ENCODE data around the gene FGF18.

Gene FGF18

GRCh38 chr5:171432076-171432475, 12.6 kb downstream of the FGF18 start:
- DNase-seq (ENCODE audit: insufficient read length, low spot score) (no peak), FAIRE-seq (no peak)
- no peak for TF ChIP-seq CTCF (IDR thresholded peaks at IDR 0.05; ENCODE audit: insufficient read depth, missing control alignments)

- FAIRE-seq, result no peak
- TF ChIP-seq CTCF (IDR thresholded peaks at IDR 0.05; ENCODE audit: insufficient read depth, missing control alignments), result no peak
- DNase-seq (ENCODE audit: insufficient read length, low spot score), result no peak
Measured at GRCh38 chr5:171432583-171433351, 13.3 kb downstream of the FGF18 start.

- no peak for TF ChIP-seq CTCF (IDR thresholded peaks at IDR 0.05; ENCODE audit: insufficient read depth, missing control alignments)
- FAIRE-seq (no peak), DNase-seq (ENCODE audit: insufficient read length, low spot score) (no peak)
Measured at GRCh38 chr5:171433352-171433698, 13.9 kb downstream of the FGF18 start.

DNA sequence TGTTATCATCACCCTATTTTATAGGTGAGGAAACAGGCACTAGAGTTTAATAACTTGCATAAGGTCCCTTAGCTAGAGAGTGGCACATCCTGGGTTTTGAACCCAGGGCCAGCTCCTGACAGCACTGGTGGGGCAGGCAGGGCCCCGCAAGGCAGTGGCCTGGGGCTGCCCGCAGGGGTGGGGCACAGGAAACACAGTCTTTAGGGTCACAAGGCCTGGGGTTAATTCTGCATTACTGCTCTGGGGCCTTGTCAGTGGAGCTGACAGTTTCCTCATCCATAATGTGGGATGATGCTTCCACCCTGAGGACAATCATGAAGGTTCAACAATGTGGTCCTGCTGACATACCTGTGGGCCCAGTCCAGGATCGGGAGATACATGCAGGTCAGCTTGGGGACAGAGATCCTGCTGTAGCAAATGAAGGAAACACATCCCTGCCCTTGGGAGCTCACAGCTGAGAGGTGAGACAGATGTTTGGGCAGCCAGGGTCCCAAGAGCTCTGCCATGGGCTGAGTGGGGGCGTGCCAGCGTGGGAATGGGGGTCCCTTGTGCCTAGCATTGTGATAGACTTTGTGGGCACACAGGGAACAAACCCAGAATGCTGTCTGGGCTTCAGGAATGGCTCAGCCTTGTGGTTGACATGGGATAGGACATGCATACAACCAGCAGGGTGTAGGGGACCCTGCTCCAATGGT, 14.7 kb downstream of the FGF18 start:
- TF ChIP-seq CTCF (IDR thresholded peaks at IDR 0.05; ENCODE audit: insufficient read depth, missing control alignments), result no peak
- FAIRE-seq, result no peak
- DNase-seq (ENCODE audit: insufficient read length, low spot score), result no peak

GRCh38 chr5:171434874-171435273, 15.4 kb downstream of the FGF18 start:
- TF ChIP-seq CTCF (IDR thresholded peaks at IDR 0.05; ENCODE audit: insufficient read depth, missing control alignments), result no peak
- DNase-seq (ENCODE audit: insufficient read length, low spot score), result no peak
- no peak for FAIRE-seq

DNA sequence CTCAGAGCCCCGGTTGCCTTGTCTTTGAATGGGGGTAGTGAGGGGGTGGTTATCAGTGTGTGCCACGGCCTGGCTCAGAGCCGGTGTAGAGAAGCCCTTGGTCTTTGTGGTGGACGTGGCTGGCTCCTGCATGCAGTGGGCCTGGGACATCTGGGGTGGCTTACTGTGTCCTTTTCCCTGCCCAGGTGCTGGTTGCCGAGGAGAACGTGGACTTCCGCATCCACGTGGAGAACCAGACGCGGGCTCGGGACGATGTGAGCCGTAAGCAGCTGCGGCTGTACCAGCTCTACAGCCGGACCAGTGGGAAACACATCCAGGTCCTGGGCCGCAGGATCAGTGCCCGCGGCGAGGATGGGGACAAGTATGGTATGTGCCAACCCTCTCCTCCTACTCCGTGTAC, 16.5 kb downstream of the FGF18 start:
- FAIRE-seq, result no peak
- TF ChIP-seq CTCF (IDR thresholded peaks at IDR 0.05; ENCODE audit: insufficient read depth, missing control alignments), result no peak
- DNase-seq (ENCODE audit: insufficient read length, low spot score), result no peak

GRCh38 chr5:171436804-171437285, 17.4 kb downstream of the FGF18 start:
- DNase-seq (ENCODE audit: insufficient read length, low spot score) (no peak), FAIRE-seq (no peak)
- TF ChIP-seq CTCF (IDR thresholded peaks at IDR 0.05; ENCODE audit: insufficient read depth, missing control alignments), result no peak
